ENCODE data around the gene STXBP6. TPM values are rescaled to one million over a fixed set of nuclear protein-coding genes. Genes with fewer than 3 reads are reported as not detected.

STXBP6 gene
- total and polyA plus RNA-seq, 2 of the 13 experiments (the other 11 are each of a cell fraction or from before 2014, with no cell fraction given): 35.3 to 42.8 TPM

GRCh38 chr14:25034803-25035681, 14.9 kb downstream of the STXBP6 start (continued):
- TF ChIP-seq CAMTA2 (CRISPR knock-in tag; IDR thresholded peaks at IDR 0.05; ENCODE audit: borderline replicate concordance) (no peak), PAF1 (CRISPR knock-in tag; IDR thresholded peaks at IDR 0.05) (no peak), MAX (IDR thresholded peaks at IDR 0.05) (0 out of 2 replicates have a peak, but pooled peaks have one; percentile 21), MXI1 (IDR thresholded peaks at IDR 0.05; ENCODE audit: borderline replicate concordance, low read depth, low read length) (no peak), CEBPZ (IDR thresholded peaks at IDR 0.05; ENCODE audit: low read length) (no peak), ETS1 (CRISPR knock-in tag; IDR thresholded peaks at IDR 0.05) (no peak), TFAP4 (IDR thresholded peaks at IDR 0.05; ENCODE audit: borderline replicate concordance, low read depth) (peak; percentile 25; the same call in 1 of the 2 replicates), MBD4 (IDR thresholded peaks at IDR 0.05; ENCODE audit: borderline replicate concordance, low read length) (no peak), FOXC1 (CRISPR knock-in tag; IDR thresholded peaks at IDR 0.05; ENCODE audit: borderline replicate concordance) (peak; percentile 76; the same call in 1 of the 2 replicates), RCOR2 (CRISPR knock-in tag; IDR thresholded peaks at IDR 0.05) (peak; percentile 85), GTF2F1 (IDR thresholded peaks at IDR 0.05; ENCODE audit: low read length) (no peak), JDP2 (CRISPR knock-in tag; IDR thresholded peaks at IDR 0.05; ENCODE audit: borderline replicate concordance) (no peak), ZNF720 (CRISPR knock-in tag; IDR thresholded peaks at IDR 0.05) (no peak), ARID5B (CRISPR knock-in tag; IDR thresholded peaks at IDR 0.05) (peak; percentile 97)
- TF ChIP-seq, protein P1, sequence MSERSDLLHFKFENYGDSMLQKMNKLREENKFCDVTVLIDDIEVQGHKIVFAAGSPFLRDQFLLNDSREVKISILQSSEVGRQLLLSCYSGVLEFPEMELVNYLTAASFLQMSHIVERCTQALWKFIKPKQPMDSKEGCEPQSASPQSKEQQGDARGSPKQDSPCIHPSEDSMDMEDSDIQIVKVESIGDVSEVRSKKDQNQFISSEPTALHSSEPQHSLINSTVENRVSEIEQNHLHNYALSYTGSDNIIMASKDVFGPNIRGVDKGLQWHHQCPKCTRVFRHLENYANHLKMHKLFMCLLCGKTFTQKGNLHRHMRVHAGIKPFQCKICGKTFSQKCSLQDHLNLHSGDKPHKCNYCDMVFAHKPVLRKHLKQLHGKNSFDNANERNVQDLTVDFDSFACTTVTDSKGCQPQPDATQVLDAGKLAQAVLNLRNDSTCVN (CRISPR knock-in tag; IDR thresholded peaks at IDR 0.05; ENCODE audit: borderline replicate concordance): no peak
- TF ChIP-seq, protein P2, sequence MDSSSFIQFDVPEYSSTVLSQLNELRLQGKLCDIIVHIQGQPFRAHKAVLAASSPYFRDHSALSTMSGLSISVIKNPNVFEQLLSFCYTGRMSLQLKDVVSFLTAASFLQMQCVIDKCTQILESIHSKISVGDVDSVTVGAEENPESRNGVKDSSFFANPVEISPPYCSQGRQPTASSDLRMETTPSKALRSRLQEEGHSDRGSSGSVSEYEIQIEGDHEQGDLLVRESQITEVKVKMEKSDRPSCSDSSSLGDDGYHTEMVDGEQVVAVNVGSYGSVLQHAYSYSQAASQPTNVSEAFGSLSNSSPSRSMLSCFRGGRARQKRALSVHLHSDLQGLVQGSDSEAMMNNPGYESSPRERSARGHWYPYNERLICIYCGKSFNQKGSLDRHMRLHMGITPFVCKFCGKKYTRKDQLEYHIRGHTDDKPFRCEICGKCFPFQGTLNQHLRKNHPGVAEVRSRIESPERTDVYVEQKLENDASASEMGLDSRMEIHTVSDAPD (CRISPR knock-in tag; IDR thresholded peaks at IDR 0.05): peak; percentile 61; the same call in 1 of the 2 replicates

Measured in HepG2 (cell line).